ENCODE data around the gene ASGR2.

GRCh38 chr17:7146115-7146514, 31.5 kb upstream of the ASGR2 start:
- TF ChIP-seq ESRRG (CRISPR knock-in tag; IDR thresholded peaks at IDR 0.05), result no peak
- no peak for TF ChIP-seq RARB (CRISPR knock-in tag; IDR thresholded peaks at IDR 0.05)
- no peak for TF ChIP-seq ZFP3 (CRISPR knock-in tag; IDR thresholded peaks at IDR 0.05)
- TF ChIP-seq ZFP30 (CRISPR knock-in tag; IDR thresholded peaks at IDR 0.05), result no peak
